ENCODE results near the gene TFPT.

- TF ChIP-seq CTCF (IDR thresholded peaks at IDR 0.05 in 2 of 3, conservative IDR thresholded peaks at IDR 0.05 in 1 of 3; ENCODE audit: control insufficient read depth in 2 of 3, extremely low read depth in 1 of 3, insufficient read depth in 1 of 3, low read depth in 3 of 3, low read length in 3 of 3): no peak
- no peak for TF ChIP-seq ESRRA (IDR thresholded peaks at IDR 0.05; ENCODE audit: low read length)
These were observed 34.4 kb downstream of the TFPT start, which contains the start of gene TARM1 for GRCh38 chr19:54081032-54081431.

All from GM12878 (cell line).